KMS-11 (cell line): ENCODE data around the gene C2orf92.
A peak's percentile ranks its signal among the peaks of the same experiment; 100 is the strongest.

Experiments used
- H2AFZ ChIP-seq: fragments of 200-600 bp; sonication (generic); 2 replicates; pipeline ENCODE4 v1.6.1; 2016; ENCODE audit warnings: antibody characterized with exemption, mixed run types, low read depth
- H3K27ac ChIP-seq: fragments of 200-600 bp; sonication (generic); 2 replicates; pipeline ENCODE4 v1.6.1; 2016; ENCODE audit warnings: mild to moderate bottlenecking, mixed run types
- H3K27me3 ChIP-seq: fragments of 200-600 bp; sonication (generic); 2 replicates; pipeline ENCODE4 v1.6.1; 2017; ENCODE audit warnings: mild to moderate bottlenecking, low read depth, mixed run types, moderate library complexity; ENCODE audit not compliant: insufficient read depth
- H3K36me3 ChIP-seq: fragments of 200-600 bp; sonication (generic); 2 replicates; pipeline ENCODE4 v1.6.1; 2017; ENCODE audit warnings: mild to moderate bottlenecking, mixed run types; ENCODE audit not compliant: insufficient read depth
- H3K4me1 ChIP-seq: fragments of 200-600 bp; sonication (generic); 2 replicates; pipeline ENCODE4 v1.6.1; 2016; ENCODE audit warnings: mild to moderate bottlenecking, low read depth, mixed run types; ENCODE audit not compliant: poor library complexity, severe bottlenecking
- H3K4me2 ChIP-seq: fragments of 200-600 bp; sonication (generic); 2 replicates; pipeline ENCODE4 v1.7.0; 2016; ENCODE audit warnings: mild to moderate bottlenecking, mixed run types
- H3K4me3 ChIP-seq: fragments of 200-600 bp; sonication (generic); IDR thresholded peaks from 2 replicates; pipeline ENCODE4 v1.6.1; 2017; ENCODE audit warnings: low read depth, low read length, mixed read lengths; ENCODE audit not compliant: insufficient read depth
- H3K79me2 ChIP-seq: fragments of 200-600 bp; sonication (generic); 2 replicates; pipeline ENCODE4 v1.6.1; 2016; ENCODE audit warnings: low read depth, mixed run types; ENCODE audit not compliant: insufficient read depth
- H3K9ac ChIP-seq: fragments of 200-600 bp; sonication (generic); 2 replicates; pipeline ENCODE4 v1.6.1; 2016; ENCODE audit warnings: mild to moderate bottlenecking, mixed run types
- H4K20me1 ChIP-seq: fragments of 200-600 bp; sonication (generic); 2 replicates; pipeline ENCODE4 v1.6.1; 2016; ENCODE audit warnings: mild to moderate bottlenecking, mixed run types; ENCODE audit not compliant: insufficient read depth
- CTCF ChIP-seq: fragments of 200-600 bp; sonication (generic); conservative IDR thresholded peaks from 2 replicates; pipeline ENCODE4 v1.6.1; 2017; ENCODE audit warnings: low read depth, mild to moderate bottlenecking, antibody characterized with exemption, low read length, moderate library complexity, mixed read lengths

C2orf92 gene

DNA sequence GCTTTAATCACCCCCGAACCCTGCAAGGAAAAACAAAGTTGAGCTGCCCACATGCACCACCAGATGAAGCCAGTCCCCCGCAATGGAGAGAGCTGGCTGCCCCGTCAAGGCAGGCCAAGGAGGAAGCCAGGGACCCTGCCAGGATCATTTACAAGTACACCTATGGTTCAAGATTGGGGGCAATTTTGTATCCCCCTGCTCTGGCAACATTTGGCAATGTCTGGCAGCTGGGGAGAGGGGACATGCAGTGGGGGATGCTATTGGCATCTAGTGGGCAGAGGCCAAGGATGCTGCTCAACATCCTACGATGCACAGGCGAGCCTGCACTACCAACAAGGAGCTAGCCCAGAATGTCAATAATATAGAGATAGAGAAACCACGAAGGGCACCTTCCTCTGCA lies 7.6 kb upstream of the C2orf92 start:
- peak overlapping the region; percentile 50; the same call in 1 of the 2 replicates for H3K4me2 ChIP-seq
- H3K27ac ChIP-seq, result no peak overlapping the region
- H2AFZ ChIP-seq, result no peak overlapping the region
- no peak overlapping the region for H3K4me3 ChIP-seq
- no peak for TF ChIP-seq CTCF
- no peaks in the 10 kb centered on the region for H3K36me3 ChIP-seq
- H3K4me1 ChIP-seq, result peaks cover 12% of the 10 kb centered on the region
- no peak overlapping the region for H3K9ac ChIP-seq
- H3K27me3 ChIP-seq, result no peaks in the 10 kb centered on the region
- H3K79me2 ChIP-seq, result peaks cover 26% of the 10 kb centered on the region; the same call in 1 of the 2 replicates
- H4K20me1 ChIP-seq, result no peaks in the 10 kb centered on the region

GRCh38 chr2:97662386-97662894 lies 7.1 kb upstream of the C2orf92 start:
- H3K27ac ChIP-seq, result peak overlapping the region; percentile 46; the same call in 1 of the 2 replicates
- H4K20me1 ChIP-seq, result no peaks in the 10 kb centered on the region
- H3K4me1 ChIP-seq, result peaks cover 12% of the 10 kb centered on the region
- peak overlapping the region; percentile 86 for H3K4me3 ChIP-seq
- peak overlapping the region; percentile 25; the same call in 1 of the 2 replicates for H2AFZ ChIP-seq
- no peaks in the 10 kb centered on the region for H3K36me3 ChIP-seq
- H3K4me2 ChIP-seq, result peak overlapping the region; percentile 50
- H3K79me2 ChIP-seq, result peaks cover 26% of the 10 kb centered on the region; the same call in 1 of the 2 replicates
- H3K27me3 ChIP-seq, result no peaks in the 10 kb centered on the region
- TF ChIP-seq CTCF, result no peak
- H3K9ac ChIP-seq, result peak overlapping the region; percentile 76; the same call in 1 of the 2 replicates

DNA sequence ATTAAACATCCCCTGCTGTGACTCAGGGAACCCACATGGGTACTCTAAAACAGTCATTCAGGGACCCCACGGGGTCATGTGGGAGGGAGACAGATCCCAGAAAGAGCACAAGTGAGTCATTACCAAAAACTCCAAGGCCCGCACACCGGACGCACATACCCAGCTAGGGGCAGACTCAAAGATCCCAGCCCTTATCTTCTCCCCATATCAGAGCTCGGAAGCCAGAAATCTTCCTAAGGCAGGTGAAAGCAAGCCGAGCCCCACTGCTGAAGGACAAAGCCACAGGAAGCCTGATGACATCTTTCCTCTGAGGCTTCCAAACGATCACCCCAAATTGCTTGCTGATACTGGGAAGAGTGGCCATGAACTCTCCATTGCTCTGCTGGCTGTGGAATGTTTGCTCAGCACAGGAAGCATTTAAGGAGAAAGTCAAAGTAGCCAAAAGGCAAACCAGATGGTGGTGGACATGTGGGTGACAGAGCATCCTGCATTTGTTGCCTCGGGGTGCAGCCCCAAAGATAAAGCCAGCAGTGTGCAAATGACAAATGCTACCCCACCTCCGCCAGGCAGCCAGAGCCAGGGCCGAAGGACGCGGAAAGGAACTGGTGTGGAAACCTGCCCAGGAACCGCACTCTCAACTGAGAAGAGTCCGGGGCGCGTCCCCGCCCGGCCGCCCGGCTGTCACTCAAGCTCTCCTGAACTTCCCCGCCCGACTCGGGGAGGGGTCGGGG lies 6.5 kb upstream of the C2orf92 start:
- Histone ChIP-seq H3K9ac (peak overlapping the region; percentile 76), H3K79me2 (peaks cover 26% of the 10 kb centered on the region; the same call in 1 of the 2 replicates), H3K36me3 (no peaks in the 10 kb centered on the region), H3K27me3 (no peaks in the 10 kb centered on the region), H3K27ac (peak overlapping the region; percentile 46), H4K20me1 (no peaks in the 10 kb centered on the region), H3K4me3 (peak overlapping the region; percentile 86), H3K4me1 (peaks cover 12% of the 10 kb centered on the region), H3K4me2 (peak overlapping the region; percentile 50), H2AFZ (peak overlapping the region; percentile 25; the same call in 1 of the 2 replicates)
- TF ChIP-seq CTCF, result no peak

DNA sequence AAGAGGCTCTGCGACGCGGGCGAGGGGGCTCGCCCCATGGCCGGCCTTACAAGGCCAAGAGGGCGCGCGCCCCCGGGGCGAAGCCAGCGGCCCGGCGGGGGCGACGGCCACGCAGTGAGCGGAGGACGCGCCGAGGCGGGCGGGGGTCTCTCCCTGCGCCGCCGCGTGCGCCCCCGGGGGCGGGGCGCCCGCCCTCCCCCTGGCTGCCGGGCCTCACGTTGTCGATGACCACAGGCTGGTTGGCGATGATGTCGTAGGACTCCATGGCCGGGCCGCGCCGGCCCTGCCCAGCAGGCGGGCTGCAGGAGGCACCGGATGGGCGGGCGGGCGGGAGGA lies 5.9 kb upstream of the C2orf92 start:
- no peak for TF ChIP-seq CTCF
- H3K79me2 ChIP-seq, result peaks cover 26% of the 10 kb centered on the region; the same call in 1 of the 2 replicates
- H3K9ac ChIP-seq, result peak overlapping the region; percentile 76
- peak overlapping the region; percentile 25; the same call in 1 of the 2 replicates for H2AFZ ChIP-seq
- H3K4me1 ChIP-seq, result peaks cover 12% of the 10 kb centered on the region
- H3K4me3 ChIP-seq, result no peak overlapping the region
- no peaks in the 10 kb centered on the region for H4K20me1 ChIP-seq
- H3K27me3 ChIP-seq, result no peaks in the 10 kb centered on the region
- H3K36me3 ChIP-seq, result no peaks in the 10 kb centered on the region
- peak overlapping the region; percentile 50; the same call in 1 of the 2 replicates for H3K4me2 ChIP-seq
- peak overlapping the region; percentile 46 for H3K27ac ChIP-seq
